ENCODE results near the gene CSH2. TPM values are rescaled to one million over a fixed set of nuclear protein-coding genes. Genes with fewer than 3 reads are reported as not detected.
A peak's percentile ranks its signal among the peaks of the same experiment; 100 is the strongest.

CSH2 gene
- total and polyA plus RNA-seq, 2 of the 8 experiments (the other 6 are each of a cell fraction or from before 2014, with no cell fraction given), result 0.43 TPM; not detected in 1

DNA sequence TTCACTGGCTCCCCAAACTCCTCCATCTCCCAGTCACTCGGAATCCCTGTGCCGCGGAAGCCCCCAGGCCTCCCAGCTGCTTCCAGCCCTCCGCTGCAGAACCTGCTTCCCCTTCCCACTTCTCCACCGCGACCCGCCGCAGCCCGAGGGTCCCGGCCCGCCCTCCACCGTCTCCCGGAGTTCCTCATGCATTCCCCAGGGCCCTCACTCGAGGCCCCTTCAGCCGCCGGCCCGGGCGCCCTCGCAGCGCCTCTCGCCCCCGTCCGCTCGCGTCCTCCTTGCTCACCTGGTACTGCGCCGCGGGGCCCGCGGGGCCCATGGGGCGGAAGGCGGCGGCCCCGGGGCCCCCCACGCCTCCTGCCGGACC, 31.3 kb downstream of the CSH2 start:
- H2BK5ac ChIP-seq (ENCODE audit: low read depth, low read length), result peak overlapping the region; percentile 73; the same call in 1 of the 2 replicates
- peaks cover 11 to 38% of the 10 kb centered on the region in 2 experiments for H3K79me2 ChIP-seq (ENCODE audit: control insufficient read depth in 1 of 2, insufficient read depth in 2 of 2, low read length in 2 of 2)
- H3K79me1 ChIP-seq (ENCODE audit: low read depth, low read length), result peaks cover 20% of the 10 kb centered on the region
- H3K4me3 ChIP-seq (ENCODE audit: extremely low read depth in 1 of 4, insufficient read depth in 2 of 4, low read depth in 3 of 4, low read length in 4 of 4), result peak overlapping the region; percentile 76 to 97 (median 83)
- no peak overlapping the region for H2AK5ac ChIP-seq (ENCODE audit: low read depth, low read length)
- peak overlapping the region; percentile 38 for H4K5ac ChIP-seq (ENCODE audit: insufficient read length, low read depth, low read length)
- ChIA-PET CTCF (ENCODE audit: partially characterized antibody) (interaction anchor here (0.6 to 1.4 kb wide), 4 partner anchors 10 to 18 kb away, joined by 4 to 7 read pairs (median 4); partner anchors contain the start of gene PSMC5), POLR2A (ENCODE audit: partially characterized antibody) (interaction anchor here (0.7 to 27.8 kb wide), 4 partner anchors 8 to 303 kb away, joined by 3 to 593 read pairs (median 8); partner anchors contain the start of genes CCDC47, DDX42, FTSJ3 and PSMC5)
- peak overlapping the region; percentile 51 for H4K8ac ChIP-seq (ENCODE audit: extremely low read depth, insufficient read depth, low read length)
- H3K23me2 ChIP-seq (ENCODE audit: low read depth, low read length), result peaks cover 8% of the 10 kb centered on the region
- H3K4me1 ChIP-seq (replicated peaks in 1 of 4; ENCODE audit: control insufficient read depth in 3 of 4, insufficient read depth in 4 of 4, low read length in 3 of 4), result peaks cover 3 to 28% (median 26%) of the 10 kb centered on the region in 4 experiments
- peak; percentile 10 for TF ChIP-seq ASH2L (IDR thresholded peaks at IDR 0.05; ENCODE audit: low read length)
- TF ChIP-seq, protein P1, sequence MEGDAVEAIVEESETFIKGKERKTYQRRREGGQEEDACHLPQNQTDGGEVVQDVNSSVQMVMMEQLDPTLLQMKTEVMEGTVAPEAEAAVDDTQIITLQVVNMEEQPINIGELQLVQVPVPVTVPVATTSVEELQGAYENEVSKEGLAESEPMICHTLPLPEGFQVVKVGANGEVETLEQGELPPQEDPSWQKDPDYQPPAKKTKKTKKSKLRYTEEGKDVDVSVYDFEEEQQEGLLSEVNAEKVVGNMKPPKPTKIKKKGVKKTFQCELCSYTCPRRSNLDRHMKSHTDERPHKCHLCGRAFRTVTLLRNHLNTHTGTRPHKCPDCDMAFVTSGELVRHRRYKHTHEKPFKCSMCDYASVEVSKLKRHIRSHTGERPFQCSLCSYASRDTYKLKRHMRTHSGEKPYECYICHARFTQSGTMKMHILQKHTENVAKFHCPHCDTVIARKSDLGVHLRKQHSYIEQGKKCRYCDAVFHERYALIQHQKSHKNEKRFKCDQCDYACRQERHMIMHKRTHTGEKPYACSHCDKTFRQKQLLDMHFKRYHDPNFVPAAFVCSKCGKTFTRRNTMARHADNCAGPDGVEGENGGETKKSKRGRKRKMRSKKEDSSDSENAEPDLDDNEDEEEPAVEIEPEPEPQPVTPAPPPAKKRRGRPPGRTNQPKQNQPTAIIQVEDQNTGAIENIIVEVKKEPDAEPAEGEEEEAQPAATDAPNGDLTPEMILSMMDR (IDR thresholded peaks at IDR 0.05; ENCODE audit: control extremely low read depth in 1 of 3, insufficient read depth in 1 of 3, low read depth in 1 of 3, low read length in 3 of 3), result no peak
- no peak overlapping the region for H3K23ac ChIP-seq (ENCODE audit: insufficient read length)
- H3K4ac ChIP-seq (replicated peaks; ENCODE audit: insufficient read length, low read depth, low read length), result no peak overlapping the region
- peak overlapping the region; percentile 14 for H4K91ac ChIP-seq (replicated peaks; ENCODE audit: insufficient read length, low read length)
- peak overlapping the region; percentile 68 to 81 (median 73) for H3K9ac ChIP-seq (replicated peaks in 1 of 4; ENCODE audit: extremely low read depth in 1 of 4, low read depth in 3 of 4, low read length in 3 of 4)
- H3K27me3 ChIP-seq (replicated peaks in 1 of 4; ENCODE audit: control insufficient read depth in 3 of 4, extremely low read depth in 1 of 4, insufficient read depth in 3 of 4, low read length in 3 of 4), result peaks cover 0 to 10% (median 5%) of the 10 kb centered on the region in 4 experiments; a peak in 5 of 7 replicates
- FAIRE-seq (no peak), DNase-seq (ENCODE audit: low read depth in 1 of 2, low spot score in 2 of 2) (peak in 1 of 2 experiments; percentile 63)
- no peak overlapping the region for H2AFZ ChIP-seq (ENCODE audit: low read length)
- H2BK20ac ChIP-seq (ENCODE audit: low read length), result no peak overlapping the region
- no peak overlapping the region for H2BK15ac ChIP-seq (ENCODE audit: low read length)
- peak overlapping the region; percentile 73 for H3K56ac ChIP-seq (replicated peaks; ENCODE audit: insufficient read length, low read depth, low read length)
- H2BK12ac ChIP-seq (ENCODE audit: low read depth, low read length), result no peak overlapping the region
- peak overlapping the region; percentile 24 for H3K18ac ChIP-seq (ENCODE audit: extremely low read depth, low read length)
- 2% methylated on average over 14 of the region's 36 CpGs; no CpG with 5 or more reads in 1 of the 2 experiments for WGBS, 2 experiments (ENCODE audit: extremely low coverage in 1 of 2, insufficient coverage in 1 of 2, insufficient read length in 1 of 2, insufficient replicate concordance in 2 of 2, low coverage in 1 of 2, low lambda C conversion rate in 2 of 2, missing lambda C conversion rate in 1 of 2)
- no peaks in the 10 kb centered on the region for H3K9me3 ChIP-seq (ENCODE audit: insufficient read depth in 2 of 2, low read depth in 1 of 2, low read length in 1 of 2)
- peak overlapping the region; percentile 65; the same call in 1 of the 2 replicates for H3K27ac ChIP-seq (ENCODE audit: low read depth, low read length)
- no peak overlapping the region for H2BK120ac ChIP-seq (replicated peaks; ENCODE audit: low read depth, low read length)
- no peaks in the 10 kb centered on the region; a peak in 2 of 8 replicates for H3K36me3 ChIP-seq (ENCODE audit: control insufficient read depth in 2 of 4, insufficient read depth in 4 of 4, low read length in 3 of 4)
- peaks cover 0 to 4% of the 10 kb centered on the region in 2 experiments for H4K20me1 ChIP-seq (replicated peaks in 1 of 2; ENCODE audit: control insufficient read depth in 1 of 2, insufficient read depth in 2 of 2, low read length in 2 of 2)
- H3K4me2 ChIP-seq (ENCODE audit: insufficient read depth in 1 of 2, low read depth in 2 of 2, low read length in 2 of 2), result peak overlapping the region; percentile 93
- no peak overlapping the region for H3K14ac ChIP-seq (ENCODE audit: insufficient read length)

Data from H1 (cell line).